Ecto neural progenitor cell (in vitro differentiated cells): ENCODE data around the gene TPRG1L.

Experiments
- DNase-seq: peaks from one replicate; pipeline ENCODE4 v3.0.0-alpha.2; 2018; ENCODE audit warnings: low spot score

The TPRG1L gene

DNA sequence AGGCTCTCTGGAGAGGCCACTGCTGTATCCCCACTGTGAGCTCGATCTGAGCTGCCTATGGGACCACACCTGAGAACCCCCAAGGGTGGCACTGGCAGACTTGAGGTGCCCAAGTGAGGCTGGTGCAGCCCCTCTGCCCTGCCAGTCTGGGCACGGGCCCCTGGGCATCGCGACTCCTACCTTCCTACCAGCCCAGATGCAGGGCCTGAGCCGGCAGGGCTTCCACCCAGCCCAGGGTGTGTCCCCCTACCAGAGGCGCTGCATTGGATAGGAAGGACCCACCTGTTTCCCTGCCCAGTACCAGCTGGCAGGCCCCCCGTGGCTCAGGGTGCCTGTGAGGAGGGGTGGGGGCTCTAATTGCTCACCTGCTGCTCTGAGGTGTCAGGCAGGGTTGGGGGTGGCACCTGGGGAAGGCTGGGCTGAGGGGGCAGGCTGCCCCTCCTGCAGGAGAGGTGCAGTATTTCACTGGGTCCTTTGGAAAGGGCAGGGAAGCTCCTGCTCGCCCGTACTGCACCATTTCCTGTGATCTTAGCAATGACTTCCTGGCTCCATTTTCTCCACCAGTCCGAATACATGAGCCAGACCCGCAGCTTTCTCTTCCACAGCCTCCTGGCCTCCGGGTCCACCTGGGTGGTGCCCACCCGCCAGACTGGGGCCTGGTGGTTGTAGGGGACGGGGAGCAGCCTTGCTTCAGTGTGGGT is 39.3 kb downstream of the TPRG1L start:
- no peak for DNase-seq

DNA sequence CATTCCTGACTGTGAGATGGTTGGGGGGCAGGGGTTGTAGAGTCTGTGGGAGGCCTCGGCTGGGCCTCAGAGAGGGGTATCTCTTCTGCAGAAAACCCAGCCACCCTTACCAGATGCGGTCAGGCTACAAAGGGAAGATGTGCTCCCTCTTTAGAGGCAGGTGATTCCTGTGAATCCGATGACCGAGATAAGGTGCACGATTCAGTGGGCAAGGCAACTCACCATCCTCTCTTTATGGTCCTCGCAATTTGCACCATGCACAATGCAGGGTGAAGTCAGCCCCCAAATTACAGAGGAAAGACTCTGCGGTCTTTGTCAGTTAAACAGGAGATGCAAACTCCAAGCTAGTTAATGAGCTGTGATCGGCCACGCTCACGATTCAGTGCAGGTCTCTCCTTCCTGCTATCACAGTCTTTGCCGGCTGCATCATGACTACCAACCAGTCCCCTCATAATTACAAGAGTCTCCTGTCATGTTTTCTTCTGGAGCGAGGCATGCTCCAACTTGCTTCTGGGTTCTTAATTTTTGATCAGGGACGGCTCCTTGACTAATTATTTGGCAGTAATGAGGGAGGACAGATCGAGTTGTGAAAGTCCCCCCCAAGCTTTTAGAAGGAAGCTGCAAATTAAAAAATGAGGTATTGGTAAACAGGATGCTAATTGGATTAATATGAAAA is 40.0 kb downstream of the TPRG1L start:
- DNase-seq: no peak

DNA sequence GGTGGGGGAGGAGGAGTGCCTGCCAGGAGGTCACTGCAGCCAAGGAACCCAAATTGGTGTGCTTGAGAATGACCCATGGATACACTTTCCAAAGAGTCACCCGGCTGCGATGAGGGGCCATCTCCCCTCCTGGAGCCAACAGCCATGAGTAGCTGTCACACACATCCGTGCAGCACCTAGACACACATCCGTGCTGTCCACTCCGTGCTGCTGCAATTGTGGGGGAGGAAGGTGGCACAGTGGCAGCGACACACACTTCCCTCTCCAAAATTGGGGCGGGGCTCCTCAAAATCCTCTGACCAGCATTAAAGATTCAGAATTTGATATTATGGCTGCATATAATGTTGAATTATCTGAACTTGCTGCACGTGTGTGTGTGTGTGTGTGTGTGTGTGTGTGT is 43.3 kb downstream of the TPRG1L start:
- no peak for DNase-seq

DNA sequence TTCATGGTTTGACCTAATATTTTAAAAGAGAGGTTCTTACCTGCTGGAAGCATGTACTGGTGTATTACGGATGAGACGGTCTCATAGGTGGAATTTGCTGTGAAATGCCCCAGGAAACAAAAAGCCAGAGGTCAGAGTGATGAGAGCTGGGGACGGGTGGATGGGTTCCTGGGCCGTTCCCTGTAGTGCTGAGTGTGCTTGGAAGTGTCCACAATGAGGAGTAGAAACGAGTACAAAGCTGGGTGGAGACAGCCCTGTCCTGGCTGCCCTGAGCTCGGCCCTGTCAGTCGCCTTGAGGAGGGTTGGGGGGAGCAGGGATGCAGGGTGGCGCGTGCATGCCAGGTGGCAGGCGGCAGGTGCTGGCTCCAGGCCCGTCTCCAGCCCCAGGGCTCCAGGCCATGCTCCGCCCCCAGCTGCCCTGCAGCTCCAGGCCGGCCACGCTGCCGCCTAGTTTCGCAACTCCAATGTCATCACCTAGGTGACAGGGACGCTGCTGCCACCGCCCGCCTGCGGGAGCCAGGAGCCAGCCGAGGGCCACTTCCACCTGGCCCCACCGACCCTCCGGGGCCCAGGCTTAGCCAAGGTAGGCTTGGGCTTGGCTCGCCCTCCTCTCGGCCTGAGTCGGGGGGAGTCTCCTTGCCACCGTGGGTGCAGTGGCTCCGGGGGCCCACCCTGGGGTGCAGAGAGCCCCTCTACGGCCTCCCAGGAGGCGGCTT is 43.9 kb downstream of the TPRG1L start:
- no peak for DNase-seq

DNA sequence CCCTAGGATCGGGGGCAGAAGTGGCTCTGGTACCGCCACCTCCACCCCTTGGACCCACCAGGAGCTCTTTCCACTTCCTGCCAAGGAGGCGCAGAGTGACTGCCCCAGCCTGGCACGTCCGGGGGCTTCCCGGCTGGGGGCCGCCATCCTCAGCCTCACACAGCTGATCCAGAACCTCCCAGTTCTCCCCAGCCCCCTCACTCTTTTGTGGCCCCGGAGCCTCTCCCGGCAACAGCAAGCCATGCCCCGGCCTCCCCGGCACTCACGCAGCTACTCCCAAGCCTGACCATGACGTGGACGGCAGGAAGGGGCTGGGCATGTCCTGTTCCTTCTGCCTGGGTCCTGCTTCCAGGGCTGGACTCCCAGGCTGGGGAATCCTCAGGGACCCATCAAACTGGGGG is 44.6 kb downstream of the TPRG1L start:
- no peak for DNase-seq

DNA sequence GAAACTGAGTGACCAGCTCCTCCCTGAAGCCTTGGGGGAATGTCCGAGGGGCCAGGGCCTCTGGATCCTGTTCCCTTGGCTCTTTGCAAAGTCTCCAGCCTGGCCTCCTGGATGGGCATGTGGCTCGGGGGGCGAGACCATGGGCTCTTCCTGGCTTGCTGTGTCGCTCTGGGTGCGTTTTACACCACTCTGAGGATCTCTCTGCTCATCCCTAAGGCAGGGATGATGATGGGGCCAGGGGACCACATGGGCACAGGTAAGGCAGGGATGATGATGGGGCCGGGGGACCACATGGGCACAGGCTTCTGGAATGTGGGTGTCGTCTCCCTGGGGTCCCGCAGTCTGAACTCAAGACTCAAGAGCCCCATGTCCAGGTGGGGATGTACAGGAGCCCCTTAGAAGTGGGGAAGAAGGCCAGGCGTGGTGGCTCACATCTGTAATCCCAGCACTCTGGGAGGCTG is 45.2 kb downstream of the TPRG1L start:
- no peak for DNase-seq

DNA sequence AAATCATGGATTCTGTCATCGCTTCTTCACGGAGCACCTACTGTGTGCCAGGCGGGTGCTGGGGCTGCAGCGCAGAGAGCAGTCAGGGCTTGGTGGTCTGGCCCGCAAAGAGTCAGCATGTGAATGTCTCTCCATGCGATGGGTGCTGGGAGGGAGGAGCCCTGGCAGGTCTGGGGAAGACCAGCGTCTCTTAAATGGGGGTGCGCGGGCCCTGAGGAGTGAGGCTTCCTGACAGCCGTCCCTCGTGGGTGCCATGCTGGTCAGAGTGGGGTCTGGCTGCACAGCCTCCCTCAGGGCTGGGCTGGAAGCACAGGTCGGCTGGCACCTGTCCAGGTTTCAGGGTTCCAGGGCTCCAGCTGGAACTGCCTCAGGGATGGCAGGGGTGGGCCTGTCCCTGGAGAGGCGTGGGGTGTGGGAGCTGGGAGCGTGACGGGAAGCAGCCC is 46.0 kb downstream of the TPRG1L start:
- no peak for DNase-seq

DNA sequence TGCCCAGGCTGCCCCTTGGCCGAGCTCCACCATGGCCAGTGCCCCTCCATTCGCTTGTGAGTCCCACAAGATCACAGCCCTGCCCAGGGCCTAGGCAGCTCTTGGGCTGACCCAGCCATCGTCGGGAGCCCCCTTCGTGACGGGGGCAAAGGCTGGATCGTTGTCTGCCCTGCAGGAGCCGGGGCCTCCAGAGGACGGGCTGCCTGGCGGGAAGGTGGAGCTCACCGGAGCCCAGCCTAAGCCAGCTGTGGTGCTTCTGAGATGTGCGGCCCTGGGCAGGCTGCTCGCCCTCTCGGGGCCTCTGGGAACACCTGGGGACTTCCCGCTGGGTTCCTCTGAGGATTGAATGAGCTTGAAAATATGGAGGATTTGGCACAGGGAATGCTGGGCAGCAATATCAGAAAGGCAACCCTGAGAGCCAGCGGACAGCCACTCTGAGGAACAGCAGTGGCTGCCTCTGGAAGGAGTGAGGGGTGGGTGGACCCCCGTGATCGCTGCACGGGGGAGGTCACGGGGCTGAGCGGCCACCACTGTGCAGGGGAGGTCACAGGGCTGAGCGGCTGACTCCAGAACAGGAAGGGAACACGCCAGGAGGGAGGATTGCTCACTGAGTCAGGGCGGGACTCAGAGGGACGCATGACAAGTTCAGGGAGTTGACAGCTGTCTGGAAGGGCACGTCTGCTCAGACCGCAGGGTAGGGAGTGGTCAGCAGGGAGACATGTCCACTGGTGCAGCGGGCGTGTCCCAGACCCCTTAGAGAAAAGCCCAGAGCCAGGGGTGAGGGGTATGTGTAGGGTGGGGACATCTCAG is 46.8 kb downstream of the TPRG1L start:
- no peak for DNase-seq

DNA sequence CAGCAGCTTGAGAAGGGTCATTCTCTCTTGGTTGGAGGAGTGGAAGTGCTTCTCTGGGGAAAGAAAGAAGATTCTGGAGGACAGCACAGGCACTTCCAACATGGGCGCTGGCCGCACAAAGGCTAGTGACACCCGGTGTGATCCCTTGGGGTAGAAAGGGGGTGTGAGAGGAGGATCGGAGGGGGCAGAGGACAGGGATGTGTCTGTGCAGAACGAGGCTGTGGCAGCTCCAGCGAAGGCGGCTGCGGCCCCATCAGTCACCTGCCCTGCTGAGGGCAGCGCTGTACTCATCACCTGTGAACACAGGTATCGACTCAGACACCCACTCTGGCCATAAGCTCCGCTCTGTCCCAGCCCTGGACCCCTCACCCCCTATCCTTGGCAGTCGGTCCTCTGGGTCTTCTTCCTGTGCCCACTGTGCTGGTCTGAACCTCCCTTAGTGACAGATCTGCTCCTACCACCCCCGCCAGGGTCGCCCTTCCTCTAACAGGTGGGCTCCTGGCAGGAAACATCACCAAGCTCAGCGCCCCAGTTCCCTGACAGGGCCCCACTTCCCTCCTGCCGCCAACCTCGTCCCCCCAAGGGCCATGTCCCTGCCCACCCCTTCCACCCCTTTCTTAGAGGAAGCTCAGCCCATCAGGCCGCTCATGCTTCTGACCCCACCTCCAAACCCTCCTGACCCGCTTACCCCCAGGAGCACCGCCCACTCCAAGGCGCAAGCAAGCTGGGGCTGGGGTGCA is 47.6 kb downstream of the TPRG1L start:
- no peak for DNase-seq

DNA sequence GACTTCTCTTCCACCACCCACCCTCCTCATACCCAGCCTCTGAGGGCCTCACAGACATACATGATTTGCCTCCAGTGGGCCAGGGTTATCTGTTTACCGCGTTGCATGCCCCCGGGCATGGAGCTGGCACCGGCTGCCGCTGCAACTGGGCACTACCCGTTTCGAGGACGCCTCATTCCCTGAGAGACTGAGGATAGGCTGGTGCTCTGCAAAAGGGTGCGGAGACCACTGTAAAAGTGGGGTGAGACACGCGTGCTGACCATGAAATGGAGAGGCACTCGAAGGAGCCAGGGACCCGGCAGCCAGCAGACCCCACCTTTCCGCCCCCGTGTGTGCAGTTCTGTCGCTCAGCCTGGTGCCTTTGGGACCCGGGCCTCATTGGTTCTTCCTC is 48.2 kb downstream of the TPRG1L start:
- DNase-seq: no peak

DNA sequence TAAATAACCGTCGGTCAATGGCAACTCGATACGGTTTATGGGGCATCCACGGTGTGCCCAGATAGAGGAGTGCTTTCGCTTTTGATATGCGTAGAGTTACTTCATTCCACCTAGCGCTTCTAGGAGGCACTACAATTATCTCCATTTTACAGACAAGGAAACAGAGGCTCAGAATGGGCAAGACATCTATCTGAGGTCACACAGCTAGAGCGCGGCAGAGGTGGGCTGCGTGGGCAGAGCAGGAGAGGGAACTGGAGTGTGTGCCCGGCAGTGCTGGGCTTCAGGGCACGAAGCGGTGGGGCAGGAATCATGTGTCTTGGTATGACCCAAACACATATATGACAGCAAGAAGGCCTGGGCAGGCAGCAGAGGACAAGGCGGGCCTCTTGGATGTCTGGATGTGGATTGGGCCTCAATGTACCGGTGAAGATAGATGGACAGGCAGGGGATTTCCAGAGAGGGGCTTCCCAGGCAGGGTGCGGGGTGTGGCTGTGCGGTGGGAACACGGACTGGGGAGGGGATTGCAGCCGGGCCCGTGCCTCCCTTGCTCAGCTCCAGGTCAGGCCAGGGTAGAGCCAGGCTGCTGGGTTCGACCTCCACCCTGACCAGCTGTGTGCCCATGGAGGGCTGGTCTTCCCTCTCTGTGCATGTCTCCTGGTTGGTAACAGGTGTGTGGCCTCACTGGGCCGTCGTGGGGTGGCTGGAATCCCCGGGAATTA is 48.7 kb downstream of the TPRG1L start:
- no peak for DNase-seq

DNA sequence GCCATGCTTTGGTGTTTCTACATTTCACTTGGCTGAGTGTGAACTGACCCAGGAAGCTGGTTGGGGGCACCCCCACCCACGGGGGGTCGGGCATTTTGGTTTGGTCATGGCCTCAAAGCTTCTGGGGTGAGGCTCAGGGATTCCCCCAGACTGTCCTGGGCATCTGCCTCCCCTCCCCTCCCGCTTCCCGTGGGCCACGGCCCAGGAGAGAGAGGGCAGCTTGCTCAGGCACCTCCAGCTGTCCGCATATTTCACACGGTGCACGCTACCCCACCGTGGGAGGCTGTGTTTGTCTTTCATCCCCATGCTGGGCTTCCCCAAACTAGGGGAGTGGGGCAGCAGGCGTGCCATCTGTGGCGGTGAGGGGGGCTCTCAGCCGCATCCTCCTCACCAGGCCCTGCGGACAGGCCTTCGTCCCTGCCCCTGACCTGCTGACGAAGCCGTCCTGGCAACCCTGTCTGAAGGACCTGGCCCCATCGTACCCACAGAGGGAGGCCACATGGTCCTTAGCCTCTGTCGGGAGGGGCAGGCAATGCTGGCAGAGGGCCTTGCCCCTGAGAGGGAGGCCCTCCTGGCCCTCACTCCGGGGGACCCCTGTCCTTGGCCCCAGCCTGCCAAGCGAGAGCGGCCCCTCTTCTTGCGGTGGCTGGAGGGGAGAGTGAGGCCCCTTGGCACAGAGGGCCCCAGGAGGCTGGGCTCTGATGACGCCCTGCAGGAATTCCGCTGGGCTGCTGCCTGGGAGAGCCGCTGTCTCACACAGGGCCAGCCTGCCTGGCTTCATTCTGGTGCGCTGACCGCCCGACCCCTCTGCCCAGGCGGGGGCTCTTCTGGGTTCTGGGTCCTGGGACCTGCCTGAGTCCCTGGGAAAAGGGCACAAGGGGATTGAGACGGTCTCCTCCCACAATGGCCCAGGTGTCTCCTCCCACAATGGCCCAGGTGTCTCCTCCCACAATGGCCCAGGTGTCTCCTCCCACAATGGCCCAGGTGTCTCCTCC is 49.6 kb downstream of the TPRG1L start:
- no peak for DNase-seq

DNA sequence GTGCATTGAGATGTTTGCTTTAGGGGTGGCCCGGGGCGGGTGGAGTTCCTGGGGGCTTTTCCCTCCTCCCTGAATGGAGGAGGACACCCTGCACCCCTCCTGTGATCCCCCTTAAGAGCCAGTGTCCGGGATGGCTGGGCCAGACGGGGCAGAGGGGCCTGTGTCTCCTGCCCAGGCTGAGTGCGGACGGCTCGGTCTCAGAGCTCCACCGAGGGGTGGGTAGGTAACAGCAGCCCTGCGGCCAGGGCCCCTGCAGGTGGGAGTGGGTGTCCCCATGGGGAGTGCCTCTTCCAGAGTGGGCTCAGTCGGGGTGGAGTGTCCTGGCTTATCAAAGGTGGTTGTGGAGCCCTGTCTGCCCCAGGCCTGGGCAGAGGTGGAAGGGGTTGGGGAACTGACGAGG is 50.6 kb downstream of the TPRG1L start:
- DNase-seq: no peak

DNA sequence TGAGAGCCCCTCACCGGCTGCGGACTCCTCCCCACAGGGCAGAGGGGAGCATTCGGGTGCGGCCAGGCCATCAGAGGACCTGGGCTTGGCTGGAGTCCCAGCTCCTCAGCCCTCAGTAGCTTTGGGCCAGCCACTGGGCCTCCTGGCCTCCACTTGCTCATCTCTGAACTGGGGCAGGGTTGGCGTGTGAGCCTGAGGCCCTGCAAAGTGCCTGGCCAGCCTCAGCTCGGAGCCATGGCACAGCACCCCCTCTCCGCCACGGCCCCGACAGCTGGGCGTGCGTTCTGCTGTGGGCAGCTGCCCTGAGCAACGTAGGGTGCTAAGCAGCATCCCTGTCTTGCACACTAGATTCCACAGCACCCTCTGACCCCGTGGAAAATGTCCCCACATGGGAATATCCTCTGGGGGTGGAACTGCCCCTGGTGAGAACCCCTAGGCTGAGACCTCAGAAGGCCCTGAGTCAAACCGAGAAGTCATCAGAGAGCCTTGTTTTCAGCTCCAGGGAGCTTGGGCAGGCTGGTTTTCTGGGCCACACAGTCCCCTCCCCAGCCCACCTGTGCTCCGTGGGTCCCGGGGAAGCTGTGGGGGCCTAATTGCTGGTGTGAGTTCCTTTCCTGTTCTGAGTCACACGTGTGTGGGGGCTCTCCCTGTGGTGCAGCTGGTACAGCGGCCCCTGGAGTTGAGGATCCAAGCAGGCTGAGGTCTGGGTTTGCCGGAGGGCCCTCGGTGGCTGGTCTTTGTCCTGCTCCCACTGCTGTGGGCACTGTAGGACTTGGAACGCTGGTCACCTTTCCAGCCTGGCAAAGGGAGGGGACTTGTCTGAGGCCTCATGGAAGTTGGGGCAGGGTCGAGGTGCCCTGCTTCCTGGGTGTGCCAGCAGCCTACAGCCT is 52.0 kb downstream of the TPRG1L start:
- no peak for DNase-seq

DNA sequence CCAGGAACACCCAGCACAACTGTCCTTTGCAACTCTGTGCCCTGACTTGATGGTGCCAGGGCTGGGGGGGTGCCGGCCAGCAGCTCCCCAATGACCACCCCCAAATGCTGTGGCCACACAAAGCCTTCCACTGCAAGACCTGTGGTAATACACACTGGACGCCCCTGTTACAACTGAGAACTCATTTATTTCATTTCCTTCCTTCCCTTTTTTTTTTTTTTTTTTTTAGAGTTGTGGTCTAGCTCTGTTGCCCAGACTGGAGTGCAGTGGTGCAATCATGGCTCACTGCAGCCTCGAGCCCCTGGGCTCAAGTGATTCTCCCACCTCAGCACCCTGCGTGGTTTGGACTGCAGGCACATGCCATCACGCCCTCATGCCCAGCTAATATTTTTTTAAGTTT is 52.7 kb downstream of the TPRG1L start:
- no peak for DNase-seq

DNA sequence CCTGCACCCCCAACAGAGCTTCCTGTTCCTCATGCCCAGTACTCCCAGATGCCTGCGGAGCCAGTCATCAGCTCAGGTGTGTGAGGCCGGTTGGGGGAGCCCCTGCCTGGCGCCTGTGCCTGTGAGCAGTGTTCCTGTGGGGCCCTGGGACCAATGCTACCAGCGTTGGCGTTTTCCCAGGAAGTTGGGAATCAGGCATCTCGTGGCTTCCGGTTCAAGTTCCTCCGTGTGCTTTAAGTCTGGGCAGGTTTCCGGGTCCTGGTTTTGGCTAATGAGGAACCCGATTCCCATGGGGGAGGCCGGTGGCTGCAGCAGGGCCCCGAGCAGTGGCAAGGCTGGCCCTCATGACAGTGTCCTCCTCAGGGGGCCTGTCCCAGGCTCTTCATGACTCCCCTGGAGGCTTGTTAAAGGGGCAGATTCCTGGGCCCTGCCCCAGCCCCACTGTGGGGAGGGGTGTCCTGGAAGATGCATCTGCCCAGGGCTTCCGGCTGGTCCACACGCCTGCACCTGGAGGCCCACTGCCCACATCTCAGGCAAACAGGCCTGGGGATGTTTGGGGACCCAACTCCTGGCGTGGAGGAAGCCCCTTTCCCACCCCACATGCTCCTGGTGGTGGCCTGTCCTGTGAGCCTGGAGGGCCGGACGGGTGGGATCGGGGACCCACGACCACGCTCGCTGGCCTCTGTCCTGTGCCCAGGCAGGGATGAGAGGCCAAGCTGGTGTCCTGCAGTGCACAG is 53.7 kb downstream of the TPRG1L start:
- DNase-seq: no peak

DNA sequence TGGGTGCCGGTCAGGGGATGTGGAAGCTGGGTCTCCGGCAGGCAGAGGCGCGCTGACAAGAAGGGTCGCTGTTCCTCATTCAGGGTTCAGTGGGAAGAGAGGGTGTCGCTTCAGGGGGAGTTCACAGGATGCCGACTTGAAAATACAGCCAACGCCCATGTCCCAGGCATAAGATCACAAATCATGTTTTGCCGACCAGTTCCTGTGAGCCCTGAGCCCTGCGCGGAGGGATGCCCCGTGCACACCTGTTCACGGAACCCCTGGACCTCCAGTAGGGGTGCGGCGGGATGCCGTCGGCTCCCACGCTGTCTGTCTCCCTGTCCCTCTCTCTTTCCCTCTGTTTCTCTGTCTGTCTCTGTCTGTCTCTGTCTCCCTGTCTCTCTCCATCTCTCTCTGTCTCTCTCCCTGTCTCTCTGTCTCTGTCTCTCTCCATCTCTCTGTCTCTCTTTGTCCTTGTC is 54.3 kb downstream of the TPRG1L start:
- no peak for DNase-seq
